Smooth muscle cell (in vitro differentiated cells): ENCODE data around the gene ZCCHC3. TPM values are rescaled to one million over a fixed set of nuclear protein-coding genes. Genes with fewer than 3 reads are reported as not detected.

Experiments
- DNase-seq: peaks from one replicate; lab custom pipeline; 2025; ENCODE audit not compliant: unreplicated experiment; lab: John Stamatoyannopoulos, UW
- H2AFZ ChIP-seq: fragments of 200-600 bp; sonication (generic); 2 replicates; pipeline ENCODE4 v1.6.0; 2016; ENCODE audit warnings: antibody characterized with exemption, low read depth, mild to moderate bottlenecking
- H3F3A ChIP-seq: fragments of 200-600 bp; sonication (generic); 2 replicates; pipeline ENCODE4 v1.6.0; 2017; ENCODE audit warnings: antibody characterized with exemption, low read depth
- H3K27ac ChIP-seq: fragments of 200-600 bp; sonication (generic); 2 replicates; pipeline ENCODE4 v1.5.1; 2016; ENCODE audit warnings: low read depth, mild to moderate bottlenecking
- H3K27me3 ChIP-seq: fragments of 200-600 bp; sonication (generic); 2 replicates; pipeline ENCODE4 v1.6.1; 2016; ENCODE audit warnings: low read depth, mild to moderate bottlenecking
- H3K36me3 ChIP-seq: fragments of 200-600 bp; sonication (generic); 2 replicates; pipeline ENCODE4 v1.5.1; 2016; ENCODE audit warnings: low read depth
- H3K4me1 ChIP-seq: fragments of 200-600 bp; sonication (generic); 2 replicates; pipeline ENCODE4 v1.5.1; 2016; ENCODE audit warnings: low read depth
- H3K4me2 ChIP-seq: fragments of 200-600 bp; sonication (generic); 2 replicates; pipeline ENCODE4 v1.6.0; 2016; ENCODE audit warnings: mild to moderate bottlenecking
- H3K4me3 ChIP-seq: fragments of 200-600 bp; sonication (generic); 2 replicates; pipeline ENCODE4 v1.5.1; 2016; ENCODE audit warnings: mild to moderate bottlenecking
- H3K79me2 ChIP-seq: fragments of 200-600 bp; sonication (generic); 2 replicates; pipeline ENCODE4 v1.6.0; 2016; ENCODE audit warnings: low read depth, mild to moderate bottlenecking
- H3K9ac ChIP-seq: fragments of 200-600 bp; sonication (generic); 2 replicates; pipeline ENCODE4 v1.6.0; 2016; ENCODE audit warnings: low read depth
- H3K9me3 ChIP-seq: fragments of 200-600 bp; sonication (generic); replicated peaks from 2 replicates; pipeline ENCODE4 v1.5.1; 2016; ENCODE audit warnings: low read depth
- H4K20me1 ChIP-seq: fragments of 200-600 bp; sonication (generic); 2 replicates; pipeline ENCODE4 v1.6.0; 2016; ENCODE audit warnings: low read depth
- WGBS: methylation state at CpG from one replicate; pipeline ENCODE4 v1.1.7; 2016; ENCODE audit warnings: low lambda C conversion rate; 5-methylcytosine and 5-hydroxymethylcytosine counted together
- polyA plus RNA-seq: library from polyadenylated mRNA; unstranded; fragments of >200 nt; fragmentation: Nextera tagmentation; extraction: Ambion mirVana; gene quantifications from 2 replicates; pipeline ENCODE4 v1.2.1, GENCODE V29; 2016
- total RNA-seq: library from RNA; depleted of rRNA; stranded (reverse); fragments of >200 nt; gene quantifications from 2 replicates; pipeline ENCODE4 v1.2.3, GENCODE V29; 2014
- TF ChIP-seq, protein P1 (sequence below): fragments of 200-600 bp; sonication (generic); IDR thresholded peaks from 2 replicates; pipeline ENCODE4 v1.5.1; 2017; ENCODE audit warnings: borderline replicate concordance, mild to moderate bottlenecking, antibody characterized with exemption; ENCODE audit not compliant: insufficient read depth, poor library complexity, severe bottlenecking

The ZCCHC3 gene
- total and polyA plus RNA-seq, 2 experiments from 2014 or later, result 27.7 to 32.4 TPM

DNA sequence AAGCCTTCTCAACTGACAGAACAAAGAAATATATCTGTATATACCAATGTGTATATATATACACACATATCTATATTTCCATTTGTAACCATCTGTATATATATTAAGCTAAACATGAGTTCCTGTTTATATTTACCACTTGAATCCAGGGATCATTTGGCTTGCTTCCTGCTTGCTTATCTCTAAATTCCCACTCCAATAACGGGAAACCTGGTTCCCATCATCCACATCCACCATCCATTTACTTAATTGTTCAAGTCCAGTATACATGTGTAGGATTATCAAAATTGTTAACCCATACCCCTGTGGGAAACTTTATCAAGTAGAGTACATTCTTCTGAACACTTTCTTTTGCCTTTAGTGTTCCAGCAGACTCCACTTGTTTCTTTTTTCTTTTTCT is 15.5 kb downstream of the ZCCHC3 start:
- Histone ChIP-seq H3K4me2 (no peak overlapping the region), H3K36me3 (no peaks in the 10 kb centered on the region), H4K20me1 (no peaks in the 10 kb centered on the region), H2AFZ (no peak overlapping the region), H3F3A (peaks cover 7% of the 10 kb centered on the region), H3K4me1 (peaks cover 19% of the 10 kb centered on the region), H3K79me2 (no peaks in the 10 kb centered on the region), H3K9me3 (no peaks in the 10 kb centered on the region), H3K9ac (no peak overlapping the region), H3K27ac (no peak overlapping the region), H3K4me3 (no peak overlapping the region), H3K27me3 (no peaks in the 10 kb centered on the region)
- TF ChIP-seq, protein P1, sequence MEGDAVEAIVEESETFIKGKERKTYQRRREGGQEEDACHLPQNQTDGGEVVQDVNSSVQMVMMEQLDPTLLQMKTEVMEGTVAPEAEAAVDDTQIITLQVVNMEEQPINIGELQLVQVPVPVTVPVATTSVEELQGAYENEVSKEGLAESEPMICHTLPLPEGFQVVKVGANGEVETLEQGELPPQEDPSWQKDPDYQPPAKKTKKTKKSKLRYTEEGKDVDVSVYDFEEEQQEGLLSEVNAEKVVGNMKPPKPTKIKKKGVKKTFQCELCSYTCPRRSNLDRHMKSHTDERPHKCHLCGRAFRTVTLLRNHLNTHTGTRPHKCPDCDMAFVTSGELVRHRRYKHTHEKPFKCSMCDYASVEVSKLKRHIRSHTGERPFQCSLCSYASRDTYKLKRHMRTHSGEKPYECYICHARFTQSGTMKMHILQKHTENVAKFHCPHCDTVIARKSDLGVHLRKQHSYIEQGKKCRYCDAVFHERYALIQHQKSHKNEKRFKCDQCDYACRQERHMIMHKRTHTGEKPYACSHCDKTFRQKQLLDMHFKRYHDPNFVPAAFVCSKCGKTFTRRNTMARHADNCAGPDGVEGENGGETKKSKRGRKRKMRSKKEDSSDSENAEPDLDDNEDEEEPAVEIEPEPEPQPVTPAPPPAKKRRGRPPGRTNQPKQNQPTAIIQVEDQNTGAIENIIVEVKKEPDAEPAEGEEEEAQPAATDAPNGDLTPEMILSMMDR, result no peak
- no peak for DNase-seq
- 56% methylated on average over 1 of the region's 1 CpG for WGBS

DNA sequence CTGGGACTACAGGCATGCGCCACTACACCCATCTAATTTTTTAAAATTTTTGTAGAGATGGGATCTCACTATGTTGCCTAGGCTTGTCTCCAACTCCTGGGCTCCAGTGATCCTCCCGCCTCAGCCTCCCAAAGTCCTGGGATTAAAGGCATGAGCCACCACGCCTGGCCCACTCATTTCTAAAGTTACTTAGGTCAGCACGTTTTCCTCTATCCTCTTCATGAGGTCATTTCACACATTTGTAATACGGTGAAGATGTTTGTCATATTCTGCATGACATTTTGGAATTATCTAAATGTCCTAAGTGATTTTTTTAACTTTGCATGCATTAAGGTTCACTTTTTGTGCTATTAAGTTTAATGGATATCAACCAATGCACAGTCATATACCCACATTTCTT is 16.0 kb downstream of the ZCCHC3 start:
- Histone ChIP-seq H3K9ac (no peak overlapping the region), H3K36me3 (no peaks in the 10 kb centered on the region), H4K20me1 (no peaks in the 10 kb centered on the region), H2AFZ (no peak overlapping the region), H3K4me3 (no peak overlapping the region), H3K27ac (no peak overlapping the region), H3K4me2 (no peak overlapping the region), H3K9me3 (no peaks in the 10 kb centered on the region), H3F3A (peaks cover 7% of the 10 kb centered on the region), H3K27me3 (no peaks in the 10 kb centered on the region), H3K79me2 (no peaks in the 10 kb centered on the region), H3K4me1 (peaks cover 19% of the 10 kb centered on the region)
- DNase-seq, result no peak
- TF ChIP-seq, protein P1, result no peak
- 78% methylated on average over 5 of the region's 5 CpGs for WGBS

DNA sequence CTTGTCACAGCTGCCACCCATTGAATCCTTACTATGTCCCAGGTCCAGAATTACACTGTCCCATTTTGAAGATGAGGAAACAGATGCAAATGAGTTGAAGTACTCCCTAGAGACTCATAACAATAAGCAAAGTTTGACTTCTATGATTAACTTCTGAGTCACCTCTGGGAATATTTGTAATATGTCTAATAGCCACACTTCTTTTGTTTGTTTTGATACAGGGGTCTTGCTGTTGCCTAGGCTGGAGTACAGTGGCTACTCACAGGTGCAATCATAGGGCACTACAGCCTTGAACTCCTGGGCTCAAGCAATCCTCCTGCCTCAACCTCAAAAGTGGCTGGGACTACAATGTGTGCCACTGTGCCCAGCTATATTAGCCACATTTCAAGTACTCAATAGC is 16.6 kb downstream of the ZCCHC3 start:
- no peaks in the 10 kb centered on the region for H3K27me3 ChIP-seq
- no peaks in the 10 kb centered on the region for H3K9me3 ChIP-seq
- TF ChIP-seq, protein P1, result no peak
- peaks cover 7% of the 10 kb centered on the region for H3F3A ChIP-seq
- peaks cover 15% of the 10 kb centered on the region for H3K4me1 ChIP-seq
- no peak overlapping the region for H3K4me3 ChIP-seq
- no peaks in the 10 kb centered on the region for H4K20me1 ChIP-seq
- no peak overlapping the region for H2AFZ ChIP-seq
- no peaks in the 10 kb centered on the region for H3K79me2 ChIP-seq
- no peak overlapping the region for H3K9ac ChIP-seq
- H3K27ac ChIP-seq, result no peak overlapping the region
- no peaks in the 10 kb centered on the region for H3K36me3 ChIP-seq
- no peak overlapping the region for H3K4me2 ChIP-seq
- no peak for DNase-seq

DNA sequence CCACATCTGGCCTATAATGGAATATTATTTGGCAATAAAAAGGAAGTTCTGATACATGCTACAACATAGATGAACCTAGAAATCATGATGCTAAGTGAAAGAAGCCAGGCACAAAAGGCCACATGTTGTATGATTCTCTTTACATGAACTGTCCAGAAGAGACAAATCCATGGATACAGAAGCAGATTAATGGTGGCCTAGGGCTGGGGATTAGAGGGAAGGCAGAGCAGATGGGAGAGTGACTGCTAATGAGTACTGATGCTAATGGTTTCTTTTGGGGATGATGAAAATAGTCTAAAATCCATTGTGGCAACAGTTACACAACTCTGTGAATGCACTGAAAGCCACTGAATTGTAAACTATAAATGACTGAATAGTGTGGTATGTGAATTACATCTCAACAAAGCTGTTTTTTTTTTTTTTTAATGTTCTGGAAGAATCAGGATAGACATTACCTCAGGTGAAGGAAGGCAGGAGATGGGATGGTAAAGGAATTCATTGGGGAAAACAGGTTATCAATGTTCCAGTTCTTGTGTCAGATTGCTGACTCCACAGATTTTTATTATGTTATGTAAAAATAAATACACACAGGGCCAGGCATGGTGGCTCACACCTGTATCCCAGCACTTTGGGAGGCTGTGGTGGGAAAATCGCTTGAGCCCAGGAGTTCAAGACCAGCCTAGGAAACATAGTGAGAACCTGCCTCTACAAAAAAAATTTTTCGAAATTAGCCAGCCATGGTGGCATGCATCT is 19.1 kb downstream of the ZCCHC3 start:
- Histone ChIP-seq H3K27me3 (no peaks in the 10 kb centered on the region), H3K27ac (no peak overlapping the region), H3K4me1 (no peaks in the 10 kb centered on the region), H3K9me3 (no peaks in the 10 kb centered on the region), H3K9ac (no peak overlapping the region), H3K79me2 (no peaks in the 10 kb centered on the region), H2AFZ (no peak overlapping the region), H3K4me3 (no peak overlapping the region), H4K20me1 (no peaks in the 10 kb centered on the region), H3F3A (no peaks in the 10 kb centered on the region), H3K36me3 (no peaks in the 10 kb centered on the region), H3K4me2 (no peak overlapping the region)
- TF ChIP-seq, protein P1, result no peak
- 100% methylated on average over 2 of the region's 2 CpGs for WGBS
- DNase-seq, result no peak
